Naive B cell (primary cell): ENCODE measurements around the gene PRRG4. TPM values are rescaled to one million over a fixed set of nuclear protein-coding genes. Genes with fewer than 3 reads are reported as not detected.
"Not testable (repeated sequence)": the region's sequence is repeated elsewhere in the genome, so short reads cannot be mapped to it uniquely, and the experiment has no call there.

Experiments
- ATAC-seq, 2 donors: fragments of 150-1000 bp; cut with Tn5 transposase; 2 replicates each; pipeline ENCODE4 v1.10.0; 2021; ENCODE audit warnings: low read depth in 2 of 2, mild to moderate bottlenecking in 2 of 2, moderate library complexity in 2 of 2
- DNase-seq: peaks from one replicate; pipeline ENCODE4 v3.0.0; 2022
- H3K27ac Mint-ChIP-seq, 6 donors: one replicate each; pipeline ENCODE4 v1.8.0; 2020 to 2022; ENCODE audit warnings: mild to moderate bottlenecking in 6 of 6, mixed read lengths in 6 of 6, moderate library complexity in 5 of 6, inconsistent platforms in 2 of 6
- H3K27me3 Mint-ChIP-seq, 3 donors: one replicate each; pipeline ENCODE4 v1.8.0; 2021 to 2022; ENCODE audit warnings: mixed read lengths in 3 of 3, mild to moderate bottlenecking in 1 of 3
- H3K36me3 Mint-ChIP-seq, 2 donors: one replicate each; pipeline ENCODE4 v1.8.0; 2020 to 2022; ENCODE audit warnings: mixed read lengths in 2 of 2, inconsistent platforms in 1 of 2, mild to moderate bottlenecking in 1 of 2
- H3K4me1 Mint-ChIP-seq, 3 donors: one replicate each; pipeline ENCODE4 v1.8.0; 2020 to 2022; ENCODE audit warnings: mixed read lengths in 3 of 3, inconsistent platforms in 1 of 3, mild to moderate bottlenecking in 1 of 3, moderate library complexity in 1 of 3
- H3K4me3 Mint-ChIP-seq, 8 donors: one replicate each; pipeline ENCODE4 v1.8.0; 2020 to 2022; ENCODE audit warnings: mild to moderate bottlenecking in 8 of 8, mixed read lengths in 8 of 8, moderate library complexity in 8 of 8, inconsistent platforms in 2 of 8
- H3K9me3 Mint-ChIP-seq, 7 donors: one replicate each; pipeline ENCODE4 v1.8.0; 2020 to 2022; ENCODE audit warnings: mixed read lengths in 7 of 7, mild to moderate bottlenecking in 5 of 7, inconsistent platforms in 2 of 7, moderate library complexity in 1 of 7
- polyA plus RNA-seq, 6 donors: library from polyadenylated mRNA; unstranded; fragments of 300-500 nt; fragmentation: Illumina TruSeq; gene quantifications; one replicate each; pipeline ENCODE4 v1.2.3, GENCODE V29; 2021; ENCODE audit warnings: low read depth in 6 of 6

PRRG4 gene
- polyA plus RNA-seq, 6 donors from 2014 or later = not detected

DNA sequence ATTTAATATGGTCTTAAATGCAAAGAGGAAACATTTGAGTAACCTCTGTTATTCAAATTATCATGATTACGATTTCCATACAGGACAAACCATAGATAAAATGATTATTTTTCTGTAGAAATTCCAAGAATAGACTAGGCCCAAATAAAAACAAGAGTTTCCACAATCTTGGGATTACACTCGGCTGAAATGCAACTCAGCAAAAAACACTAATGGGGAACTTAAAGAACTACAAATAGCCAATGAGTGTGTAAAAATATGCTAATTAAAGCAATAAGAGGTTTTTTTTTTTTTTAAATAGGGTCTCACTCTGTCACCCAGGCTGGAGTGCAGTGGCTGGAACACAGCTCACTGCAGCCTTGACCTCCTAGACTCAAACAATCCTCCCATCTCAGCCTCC lies 10.5 kb upstream of the PRRG4 start:
- H3K27ac Mint-ChIP-seq = no peak overlapping the region
- H3K4me1 Mint-ChIP-seq = no peaks in the 10 kb centered on the region
- peaks cover 0 to 7% (median 0%) of the 10 kb centered on the region in 3 donors for H3K27me3 Mint-ChIP-seq
- no peaks in the 10 kb centered on the region for H3K36me3 Mint-ChIP-seq
- peaks cover 0 to 4% (median 2%) of the 10 kb centered on the region in 7 donors for H3K9me3 Mint-ChIP-seq
- ATAC-seq (no peak), DNase-seq (no peak)
- no peak overlapping the region for H3K4me3 Mint-ChIP-seq

DNA sequence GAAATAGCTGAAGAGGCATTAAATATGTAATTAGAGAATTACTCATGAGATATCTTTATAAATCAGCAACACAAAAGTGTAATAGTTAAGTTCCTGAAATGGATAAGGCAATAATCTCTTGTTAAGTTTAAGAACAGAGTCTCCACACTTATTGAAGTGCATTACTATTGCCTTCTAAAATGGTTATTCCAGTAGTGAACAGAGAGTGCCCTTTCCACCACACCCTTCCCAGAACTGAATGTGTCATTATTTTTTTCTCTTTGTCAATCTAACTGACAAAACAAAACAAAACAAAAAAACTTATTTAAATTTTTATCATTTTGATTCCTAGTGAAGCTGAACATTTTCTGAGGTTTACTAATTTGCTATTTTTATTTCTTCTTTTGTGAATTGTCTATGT lies 9.2 kb upstream of the PRRG4 start:
- peaks cover 0 to 7% (median 0%) of the 10 kb centered on the region in 3 donors for H3K27me3 Mint-ChIP-seq
- H3K27ac Mint-ChIP-seq = no peak overlapping the region
- H3K4me3 Mint-ChIP-seq = no peak overlapping the region
- H3K36me3 Mint-ChIP-seq = no peaks in the 10 kb centered on the region
- H3K9me3 Mint-ChIP-seq = peaks cover 0 to 4% (median 2%) of the 10 kb centered on the region in 7 donors
- DNase-seq (no peak), ATAC-seq (no peak)
- H3K4me1 Mint-ChIP-seq = no peaks in the 10 kb centered on the region

- no peaks in the 10 kb centered on the region for H3K36me3 Mint-ChIP-seq
- no peak for ATAC-seq
- no peak overlapping the region for H3K4me3 Mint-ChIP-seq
- peaks cover 0 to 4% (median 2%) of the 10 kb centered on the region in 7 donors for H3K9me3 Mint-ChIP-seq
- peaks cover 0 to 7% (median 0%) of the 10 kb centered on the region in 3 donors for H3K27me3 Mint-ChIP-seq
- H3K4me1 Mint-ChIP-seq = no peaks in the 10 kb centered on the region
- DNase-seq = no peak
- H3K27ac Mint-ChIP-seq = no peak overlapping the region
Measured at GRCh38 chr11:32821517-32821916, 8.2 kb upstream of the PRRG4 start.

DNA sequence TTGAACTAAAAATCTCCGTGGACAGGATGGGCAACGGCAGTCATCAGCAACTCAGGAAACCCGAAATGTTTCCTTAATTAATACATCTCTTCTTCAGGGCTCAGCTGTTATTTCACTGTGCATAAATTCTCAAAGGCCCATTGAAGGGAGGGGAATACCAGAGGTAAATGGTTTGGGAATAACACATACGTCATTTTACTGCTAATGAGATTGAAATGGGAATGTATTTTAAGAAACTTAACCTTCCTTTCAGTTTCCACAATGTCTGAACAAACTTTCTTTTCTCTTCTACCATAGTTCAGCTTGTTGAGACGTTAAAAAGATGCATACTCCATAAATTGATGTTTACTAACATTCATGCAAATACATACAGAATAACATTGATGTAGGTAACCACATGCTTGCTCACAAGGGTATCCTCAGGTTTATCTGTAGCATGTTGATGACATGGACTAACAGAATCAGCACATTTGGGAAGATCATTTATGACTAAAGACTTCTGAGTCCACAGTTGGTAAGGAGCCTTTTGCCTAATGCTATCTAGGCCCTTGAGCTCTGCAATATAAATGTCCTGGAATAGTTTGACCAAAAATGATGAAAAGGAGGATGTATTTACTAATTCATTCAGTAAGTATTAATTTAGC lies 7.7 kb upstream of the PRRG4 start:
- ATAC-seq (no peak), DNase-seq (no peak)
- Mint-ChIP-seq H3K9me3 (peaks cover 0 to 4% (median 2%) of the 10 kb centered on the region in 7 donors), H3K27me3 (peaks cover 0 to 7% (median 0%) of the 10 kb centered on the region in 3 donors), H3K4me1 (no peaks in the 10 kb centered on the region), H3K27ac (no peak overlapping the region), H3K4me3 (no peak overlapping the region), H3K36me3 (no peaks in the 10 kb centered on the region)

DNA sequence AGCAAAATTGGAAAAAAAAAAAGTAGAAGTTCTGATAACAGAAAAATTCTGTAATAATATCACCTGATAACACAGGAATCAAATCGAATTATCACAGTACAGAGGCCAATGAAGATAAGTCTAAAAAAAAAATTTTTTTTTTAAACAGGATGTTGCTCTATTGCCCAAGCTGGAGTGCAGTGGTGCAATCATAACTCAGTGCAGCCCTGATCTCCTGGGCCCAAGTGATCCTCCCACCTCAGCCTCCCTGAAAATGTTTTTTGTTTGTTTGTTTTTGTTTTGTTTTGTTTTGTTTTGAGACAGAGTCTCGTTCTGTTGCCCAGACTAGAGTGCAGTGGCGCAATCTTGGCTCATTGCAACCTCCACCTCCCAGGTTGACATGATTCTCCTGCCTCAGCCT lies 6.1 kb upstream of the PRRG4 start:
- not testable (repeated sequence) for DNase-seq, H3K27me3 Mint-ChIP-seq, H3K4me3 Mint-ChIP-seq, H3K4me1 Mint-ChIP-seq, H3K9me3 Mint-ChIP-seq, H3K36me3 Mint-ChIP-seq, ATAC-seq
- peak overlapping the region in 1 of 6 donors; percentile 21 for H3K27ac Mint-ChIP-seq

- no peak overlapping the region for H3K27ac Mint-ChIP-seq
- H3K4me3 Mint-ChIP-seq = no peak overlapping the region
- peaks cover 7 to 20% (median 14%) of the 10 kb centered on the region in 3 donors for H3K27me3 Mint-ChIP-seq
- ATAC-seq = no peak
- H3K36me3 Mint-ChIP-seq = no peaks in the 10 kb centered on the region
- H3K9me3 Mint-ChIP-seq = peaks cover 0 to 4% (median 2%) of the 10 kb centered on the region in 7 donors
- no peak for DNase-seq
- peaks cover 6 to 12% (median 8%) of the 10 kb centered on the region in 3 donors for H3K4me1 Mint-ChIP-seq
Measured at GRCh38 chr11:32826113-32826512, 3.6 kb upstream of the PRRG4 start.

DNA sequence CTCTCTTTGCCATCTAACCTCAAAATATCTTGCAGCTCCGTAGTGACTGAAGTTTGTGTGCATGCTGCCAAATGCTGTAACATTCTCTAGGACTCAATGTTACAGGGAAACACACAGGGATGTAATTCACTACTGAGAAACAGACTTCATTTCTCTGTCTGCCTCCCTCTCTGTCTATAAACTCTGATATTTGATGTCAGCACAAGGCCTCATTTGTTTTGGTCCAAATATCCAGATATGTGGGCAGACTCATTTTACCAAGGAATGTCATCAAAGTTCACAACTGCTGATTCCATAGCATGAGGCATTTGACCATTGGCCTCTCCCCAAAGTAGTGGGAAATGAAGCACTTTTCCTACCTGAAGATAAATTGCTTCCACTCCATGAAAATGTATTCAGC lies 2.5 kb upstream of the PRRG4 start:
- H3K36me3 Mint-ChIP-seq = no peaks in the 10 kb centered on the region
- H3K4me3 Mint-ChIP-seq = no peak overlapping the region
- H3K27ac Mint-ChIP-seq = no peak overlapping the region
- DNase-seq = no peak
- H3K4me1 Mint-ChIP-seq = peaks cover 6 to 12% (median 8%) of the 10 kb centered on the region in 3 donors
- ATAC-seq = no peak
- peaks cover 10 to 29% (median 15%) of the 10 kb centered on the region in 3 donors for H3K27me3 Mint-ChIP-seq
- peaks cover 0 to 4% (median 2%) of the 10 kb centered on the region in 7 donors for H3K9me3 Mint-ChIP-seq

DNA sequence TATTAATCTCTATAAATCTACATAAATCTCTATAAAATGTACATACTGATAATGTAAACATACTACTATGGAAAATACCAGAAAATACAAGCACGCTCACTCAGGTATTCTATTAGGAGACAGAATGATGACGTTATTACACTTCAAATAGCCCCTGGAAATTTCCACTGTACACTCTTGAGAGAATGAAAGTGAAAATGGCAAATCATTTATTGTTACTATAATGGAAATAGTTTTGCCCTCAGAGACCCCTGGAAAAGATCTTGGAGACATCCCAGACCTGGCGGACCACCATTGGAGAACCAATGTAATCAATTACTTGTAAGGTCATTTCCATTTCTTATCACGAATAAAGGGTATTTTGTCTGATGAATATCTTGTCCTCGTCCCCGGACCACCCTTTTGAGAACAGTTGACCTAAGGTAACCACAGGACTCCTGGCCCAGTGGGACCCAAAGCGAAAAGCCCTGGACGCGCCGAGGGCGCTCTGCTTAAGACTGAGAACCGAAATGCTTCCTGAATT lies 509 bp upstream of the PRRG4 start:
- peaks cover 6 to 12% (median 8%) of the 10 kb centered on the region in 3 donors for H3K4me1 Mint-ChIP-seq
- H3K27me3 Mint-ChIP-seq = peaks cover 15 to 37% (median 15%) of the 10 kb centered on the region in 3 donors
- no peaks in the 10 kb centered on the region for H3K36me3 Mint-ChIP-seq
- H3K4me3 Mint-ChIP-seq = peak overlapping the region; percentile 84 to 95 (median 90)
- DNase-seq (peak; percentile 7), ATAC-seq (peak; percentile 63 to 70)
- H3K27ac Mint-ChIP-seq = peak overlapping the region in 2 of 6 donors; percentile 68 to 75
- H3K9me3 Mint-ChIP-seq = no peaks in the 10 kb centered on the region

GRCh38 chr11:32830413-32830738 lies 649 bp downstream of the PRRG4 start:
- no peaks in the 10 kb centered on the region for H3K36me3 Mint-ChIP-seq
- DNase-seq = no peak
- no peak for ATAC-seq
- no peak overlapping the region for H3K27ac Mint-ChIP-seq
- peak overlapping the region; percentile 45 to 87 (median 78) for H3K4me3 Mint-ChIP-seq
- no peaks in the 10 kb centered on the region for H3K9me3 Mint-ChIP-seq
- H3K27me3 Mint-ChIP-seq = peaks cover 15 to 37% (median 15%) of the 10 kb centered on the region in 3 donors
- H3K4me1 Mint-ChIP-seq = peaks cover 6 to 12% (median 8%) of the 10 kb centered on the region in 3 donors

- H3K27me3 Mint-ChIP-seq = peaks cover 15 to 37% (median 15%) of the 10 kb centered on the region in 3 donors
Measured at GRCh38 chr11:32830796-32831195, 1.1 kb downstream of the PRRG4 start.

GRCh38 chr11:32831221-32831620 lies 1.5 kb downstream of the PRRG4 start:
- H3K4me1 Mint-ChIP-seq = peaks cover 6 to 12% (median 8%) of the 10 kb centered on the region in 3 donors
- H3K4me3 Mint-ChIP-seq = peak overlapping the region; percentile 7 to 87 (median 56)
- no peaks in the 10 kb centered on the region for H3K36me3 Mint-ChIP-seq
- ATAC-seq = no peak
- no peak overlapping the region for H3K27ac Mint-ChIP-seq
- H3K9me3 Mint-ChIP-seq = no peaks in the 10 kb centered on the region
- peaks cover 15 to 37% (median 15%) of the 10 kb centered on the region in 3 donors for H3K27me3 Mint-ChIP-seq
- DNase-seq = no peak

More at GRCh38 chr11:32830796-32831195, 1.1 kb downstream of the PRRG4 start:
- DNase-seq (no peak), ATAC-seq (no peak)
- H3K9me3 Mint-ChIP-seq = no peaks in the 10 kb centered on the region
- H3K4me3 Mint-ChIP-seq = peak overlapping the region in 7 of 8 donors; percentile 45 to 87 (median 76)
- H3K4me1 Mint-ChIP-seq = peaks cover 6 to 12% (median 8%) of the 10 kb centered on the region in 3 donors
- no peak overlapping the region for H3K27ac Mint-ChIP-seq
- H3K36me3 Mint-ChIP-seq = no peaks in the 10 kb centered on the region

DNA sequence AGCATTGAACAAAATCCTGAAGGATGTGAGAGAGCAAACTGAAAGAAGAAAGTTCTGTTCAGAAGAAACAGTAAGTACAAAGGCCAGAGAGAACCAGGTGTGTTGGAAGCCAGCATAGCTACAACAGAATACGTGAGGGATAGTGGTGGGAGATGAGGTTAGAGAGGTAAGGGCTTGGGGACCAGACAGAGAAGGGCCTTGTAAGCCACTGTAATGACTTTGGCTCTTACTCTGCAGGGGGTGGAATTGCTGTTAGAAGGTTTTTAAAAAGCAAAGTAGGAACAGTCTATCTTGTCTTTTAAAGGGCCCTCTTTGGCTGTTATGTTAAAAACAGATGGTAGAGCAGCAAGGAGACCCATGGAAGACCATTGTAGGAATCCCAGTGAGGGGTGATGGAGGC lies 4.2 kb downstream of the PRRG4 start:
- DNase-seq (no peak), ATAC-seq (no peak)
- Mint-ChIP-seq H3K36me3 (no peaks in the 10 kb centered on the region), H3K27me3 (peaks cover 15 to 29% (median 19%) of the 10 kb centered on the region in 3 donors), H3K27ac (no peak overlapping the region), H3K9me3 (no peaks in the 10 kb centered on the region), H3K4me1 (peaks cover 6 to 10% (median 6%) of the 10 kb centered on the region in 3 donors), H3K4me3 (no peak overlapping the region)

- H3K36me3 Mint-ChIP-seq = no peaks in the 10 kb centered on the region
- H3K27me3 Mint-ChIP-seq = peaks cover 0 to 11% (median 9%) of the 10 kb centered on the region in 3 donors
- H3K9me3 Mint-ChIP-seq = no peaks in the 10 kb centered on the region
- H3K4me3 Mint-ChIP-seq = no peak overlapping the region
- no peaks in the 10 kb centered on the region for H3K4me1 Mint-ChIP-seq
- DNase-seq = no peak
- no peak overlapping the region for H3K27ac Mint-ChIP-seq
- no peak for ATAC-seq
Measured at GRCh38 chr11:32836946-32837345, 7.2 kb downstream of the PRRG4 start.
